NCI-H1930 (cell line): Measurements from ENCODE around the gene CACNA1C.

Source experiments
- DNase-seq, 2 experiments: peaks; one replicate each; lab custom pipeline; 2025; lab: John Stamatoyannopoulos, UW

The CACNA1C gene

GRCh38 chr12:2298556-2299200, 245.9 kb downstream of the CACNA1C start:
- DNase-seq = no peak

- no peak for DNase-seq
These were observed 246.4 kb downstream of the CACNA1C start for GRCh38 chr12:2299206-2299605.

GRCh38 chr12:2300168-2300567, 247.4 kb downstream of the CACNA1C start:
- DNase-seq = no peak

- DNase-seq = no peak
These were observed 248.1 kb downstream of the CACNA1C start for GRCh38 chr12:2300886-2301285.

GRCh38 chr12:2301531-2302461, 249.0 kb downstream of the CACNA1C start:
- DNase-seq = no peak

GRCh38 chr12:2302711-2303580, 250.2 kb downstream of the CACNA1C start:
- DNase-seq = no peak

GRCh38 chr12:2304223-2304622, 251.4 kb downstream of the CACNA1C start:
- DNase-seq = no peak

- no peak for DNase-seq
These were observed 253.2 kb downstream of the CACNA1C start for GRCh38 chr12:2306012-2306411.

- no peak for DNase-seq
These were observed 253.9 kb downstream of the CACNA1C start for GRCh38 chr12:2306735-2307134.

- no peak for DNase-seq
These were observed 254.8 kb downstream of the CACNA1C start for GRCh38 chr12:2307550-2307949.

- DNase-seq = no peak
These were observed 256.9 kb downstream of the CACNA1C start for GRCh38 chr12:2309647-2310046.

GRCh38 chr12:2311020-2311778, 258.4 kb downstream of the CACNA1C start:
- no peak for DNase-seq

GRCh38 chr12:2312175-2312574, 259.4 kb downstream of the CACNA1C start:
- DNase-seq = no peak

- no peak for DNase-seq
These were observed 260.0 kb downstream of the CACNA1C start for GRCh38 chr12:2312770-2313169.

- DNase-seq = no peak
These were observed 261.7 kb downstream of the CACNA1C start for GRCh38 chr12:2314492-2314891.

GRCh38 chr12:2317772-2318171, 265.0 kb downstream of the CACNA1C start:
- DNase-seq = no peak

- DNase-seq = no peak
These were observed 265.5 kb downstream of the CACNA1C start for GRCh38 chr12:2318286-2318685.

- no peak for DNase-seq
These were observed 266.3 kb downstream of the CACNA1C start for GRCh38 chr12:2319136-2319535.

- no peak for DNase-seq
These were observed 267.1 kb downstream of the CACNA1C start for GRCh38 chr12:2319737-2320506.

- DNase-seq = no peak
These were observed 268.1 kb downstream of the CACNA1C start for GRCh38 chr12:2320841-2321240.
